Measurements from ENCODE around the gene ANKRD2.
"Not testable (repeated sequence)": the region's sequence is repeated elsewhere in the genome, so short reads cannot be mapped to it uniquely, and the experiment has no call there.

Gene ANKRD2

GRCh38 chr10:97543025-97543546 is 29.5 kb upstream of the ANKRD2 start:
- intact Hi-C loops (cut with DNase I): loop anchor here (2.0 kb wide), 1 partner anchor 44 kb away; the partner anchor contains the start of genes MMS19 and UBTD1
- peak; percentile 78 to 98 (median 82) for DNase-seq

- intact Hi-C loops (cut with DNase I): no loop called here
- peak in 1 of 10 donors; percentile 81 for DNase-seq
These were observed 25.9 kb upstream of the ANKRD2 start for GRCh38 chr10:97546456-97547270.

GRCh38 chr10:97547271-97547600 is 25.3 kb upstream of the ANKRD2 start:
- intact Hi-C loops (cut with DNase I): no loop called here
- no peak for DNase-seq

DNA sequence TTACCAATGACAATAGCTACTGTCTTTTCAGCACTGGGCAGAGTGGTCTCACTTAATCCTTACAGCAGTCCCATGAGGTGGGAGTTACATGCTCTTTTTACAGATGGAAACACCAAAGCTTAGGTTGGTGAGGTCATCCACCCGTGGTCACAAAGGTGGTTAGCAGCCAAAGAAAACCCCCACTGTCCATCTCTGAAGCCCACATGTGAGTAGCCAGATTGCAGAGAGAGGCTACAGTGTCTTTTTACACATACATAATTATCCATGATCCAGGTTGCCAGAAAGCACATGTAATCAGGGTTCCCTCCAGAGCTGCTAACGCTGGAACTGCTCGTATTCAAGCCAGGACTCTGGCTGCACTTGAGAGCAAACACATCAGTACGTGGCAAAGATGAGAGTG is 24.6 kb upstream of the ANKRD2 start:
- intact Hi-C loops (cut with DNase I): no loop called here
- no peak for DNase-seq

DNA sequence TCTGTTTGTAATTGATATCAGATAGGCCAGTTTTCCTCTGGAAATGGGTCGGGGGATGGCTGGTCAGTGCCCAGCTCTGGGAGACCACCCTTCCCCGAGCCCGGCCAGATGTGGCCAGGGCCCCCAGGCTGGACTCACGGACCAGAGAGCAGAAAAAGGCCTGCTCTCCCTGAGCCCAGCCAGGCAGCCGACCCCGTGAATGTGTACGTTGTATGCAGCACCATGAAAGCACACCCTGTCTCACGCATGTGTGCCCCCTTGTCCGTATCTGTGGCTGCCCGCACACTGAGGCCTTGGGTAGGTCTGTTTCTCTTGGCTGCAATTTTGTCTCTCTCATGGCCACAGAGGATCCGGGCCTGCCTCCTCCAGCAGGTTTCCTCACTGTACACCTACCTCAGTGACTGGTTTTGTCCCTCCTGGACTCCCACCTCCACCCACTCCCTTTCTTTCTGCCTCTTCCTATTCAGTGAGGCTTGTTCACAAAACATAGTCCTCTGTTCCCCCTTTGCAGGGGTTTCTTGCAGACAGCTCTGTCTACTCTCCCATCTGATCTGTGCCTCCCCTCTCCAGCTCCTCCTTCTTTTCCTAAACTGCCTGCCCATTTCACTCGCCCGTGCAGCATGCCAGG is 23.6 kb upstream of the ANKRD2 start:
- peak in 2 of 10 donors; percentile 33 to 49 for DNase-seq
- intact Hi-C loops (cut with DNase I): no loop called here

GRCh38 chr10:97549587-97550322 is 22.8 kb upstream of the ANKRD2 start:
- intact Hi-C loops (cut with DNase I): no loop called here
- DNase-seq: peak in 7 of 10 donors; percentile 52 to 94 (median 69)

- DNase-seq: peak in 1 of 10 donors; percentile 80
- intact Hi-C loops (cut with DNase I): no loop called here
These were observed 22.0 kb upstream of the ANKRD2 start for GRCh38 chr10:97550336-97551149.

GRCh38 chr10:97551271-97551670 is 21.3 kb upstream of the ANKRD2 start:
- DNase-seq: peak in 2 of 10 donors; percentile 49 to 75
- intact Hi-C loops (cut with DNase I): no loop called here

- DNase-seq: peak in 9 of 10 donors; percentile 50 to 96 (median 76)
- intact Hi-C loops (cut with DNase I): loop anchor here (1.0 kb wide), 1 partner anchor 90 kb away; no protein-coding TSS in a partner anchor
These were observed 19.0 kb upstream of the ANKRD2 start for GRCh38 chr10:97553575-97554031.

DNA sequence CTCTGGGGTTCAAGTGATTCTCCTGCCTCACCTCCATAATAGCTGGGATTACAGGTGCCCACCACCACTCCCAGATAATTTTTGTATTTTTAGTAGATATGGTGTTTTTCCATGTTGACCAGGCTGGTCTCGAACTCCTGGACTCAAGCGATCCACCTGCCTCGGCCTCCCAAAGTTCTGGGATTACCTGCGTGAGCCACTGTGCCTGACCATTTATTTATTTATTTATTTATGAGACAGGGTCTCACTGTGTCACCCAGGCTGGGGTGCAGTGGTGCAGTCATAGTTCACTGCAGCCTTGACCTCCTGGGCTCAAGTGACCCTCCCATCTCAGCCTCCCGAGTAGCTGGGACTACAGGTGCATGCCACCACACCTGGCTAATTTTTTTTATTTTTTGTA is 18.2 kb upstream of the ANKRD2 start:
- intact Hi-C loops (cut with DNase I): not testable (repeated sequence)
- peak in 2 of 10 donors; percentile 63 to 73 for DNase-seq

DNA sequence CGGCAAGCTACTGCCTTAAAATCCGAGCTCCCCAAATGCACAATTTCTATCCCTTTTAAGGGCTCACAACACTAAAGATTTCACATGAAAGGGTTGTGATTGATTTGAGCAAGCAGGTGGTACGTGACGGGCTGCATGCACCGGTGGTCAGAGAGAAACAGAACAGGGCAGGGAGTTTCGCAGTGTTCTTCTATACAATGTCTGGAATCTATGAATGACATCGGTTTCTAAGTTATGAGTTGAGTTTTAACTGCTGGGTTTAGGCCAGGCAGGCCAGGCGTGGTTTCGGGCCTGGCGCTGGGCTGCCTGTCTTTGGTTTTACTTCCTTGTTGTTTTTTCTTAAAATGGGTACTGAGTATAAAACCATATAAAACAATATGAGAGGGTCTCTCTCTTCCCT is 17.0 kb upstream of the ANKRD2 start:
- peak in 1 of 10 donors; percentile 2 for DNase-seq
- intact Hi-C loops (cut with DNase I): not testable (repeated sequence)

- intact Hi-C loops (cut with DNase I): not testable (repeated sequence)
- peak in 3 of 10 donors; percentile 14 to 39 (median 39) for DNase-seq
These were observed 11.7 kb upstream of the ANKRD2 start for GRCh38 chr10:97560731-97561381.

DNA sequence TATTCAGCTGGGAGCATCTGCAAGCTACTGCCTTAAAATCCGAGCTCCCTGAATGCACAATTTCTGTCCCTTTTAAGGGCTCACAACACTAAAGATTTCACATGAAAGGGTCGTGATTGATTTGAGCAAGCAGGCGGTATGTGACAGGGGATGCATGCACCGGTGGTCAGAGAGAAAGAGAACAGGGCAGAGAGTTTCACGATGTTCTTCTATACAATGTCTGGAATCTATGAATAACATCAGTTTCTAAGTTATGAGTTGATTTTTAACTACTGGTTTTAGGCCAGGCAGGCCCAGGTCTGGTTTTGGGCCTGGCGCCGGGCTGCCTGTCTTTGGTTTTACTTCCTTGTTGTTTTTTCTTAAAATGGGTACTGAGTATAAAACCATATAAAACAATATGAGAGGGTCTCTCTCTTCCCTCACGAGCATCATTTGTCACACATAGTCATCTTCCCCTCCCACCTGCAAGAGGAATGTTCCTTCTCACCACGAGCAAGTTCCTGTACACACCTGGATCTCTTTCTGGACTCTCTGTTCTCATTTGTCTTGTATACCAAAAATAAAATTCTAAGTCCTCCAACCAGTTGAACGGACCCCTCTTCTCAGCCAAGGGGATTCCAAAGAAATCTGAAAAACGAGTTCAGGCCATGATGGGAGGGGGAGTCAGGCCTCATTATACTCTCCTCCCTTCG is 11.0 kb upstream of the ANKRD2 start:
- peak in 1 of 10 donors; percentile 15 for DNase-seq
- intact Hi-C loops (cut with DNase I): not testable (repeated sequence)

- DNase-seq; intact Hi-C loops (cut with DNase I): not testable (repeated sequence)
These were observed 10.2 kb upstream of the ANKRD2 start for GRCh38 chr10:97562329-97562728.

DNA sequence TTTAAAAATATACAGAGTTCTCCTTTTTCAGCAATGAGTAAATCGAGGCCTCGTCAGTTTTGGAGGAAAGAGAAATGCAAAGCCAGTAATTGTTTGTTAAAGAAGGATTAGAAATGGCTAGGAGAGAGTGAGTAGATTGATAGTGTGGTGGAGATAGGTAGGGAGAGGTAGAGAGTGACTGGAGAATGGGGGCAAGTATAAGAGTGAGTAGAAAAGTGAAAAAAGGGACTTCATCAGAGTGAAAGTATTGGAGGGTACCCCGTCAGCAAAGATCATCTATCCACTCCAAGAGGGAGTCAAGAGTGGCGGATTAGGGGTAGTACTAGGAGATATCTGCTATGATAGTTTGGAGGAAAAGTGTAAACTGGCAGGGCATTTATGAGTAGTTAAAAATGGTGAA is 9.2 kb upstream of the ANKRD2 start:
- peak in 1 of 10 donors; percentile 4 for DNase-seq

DNA sequence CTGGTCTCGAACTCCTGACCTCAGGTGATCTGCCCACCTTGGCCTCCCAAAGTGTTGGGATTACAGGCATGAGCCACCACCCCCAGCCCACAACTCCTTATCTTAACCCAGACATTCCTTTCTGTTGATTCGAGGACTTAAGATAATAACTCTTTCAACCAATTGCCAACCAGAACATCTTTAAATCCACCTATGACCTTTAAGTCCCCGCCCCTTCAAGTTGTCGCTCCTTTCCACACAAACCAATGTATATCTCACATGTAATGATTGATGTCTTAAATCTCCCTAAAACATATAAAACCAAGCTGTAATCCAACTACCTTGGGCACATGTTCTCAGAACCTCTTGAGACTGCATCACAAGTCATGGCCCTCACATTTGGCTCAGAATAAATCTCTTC is 7.8 kb upstream of the ANKRD2 start:
- intact Hi-C loops (cut with DNase I): no loop called here
- no peak for DNase-seq

More for the DNA sequence above, 9.2 kb upstream of the ANKRD2 start:
- intact Hi-C loops (cut with DNase I): no loop called here

DNA sequence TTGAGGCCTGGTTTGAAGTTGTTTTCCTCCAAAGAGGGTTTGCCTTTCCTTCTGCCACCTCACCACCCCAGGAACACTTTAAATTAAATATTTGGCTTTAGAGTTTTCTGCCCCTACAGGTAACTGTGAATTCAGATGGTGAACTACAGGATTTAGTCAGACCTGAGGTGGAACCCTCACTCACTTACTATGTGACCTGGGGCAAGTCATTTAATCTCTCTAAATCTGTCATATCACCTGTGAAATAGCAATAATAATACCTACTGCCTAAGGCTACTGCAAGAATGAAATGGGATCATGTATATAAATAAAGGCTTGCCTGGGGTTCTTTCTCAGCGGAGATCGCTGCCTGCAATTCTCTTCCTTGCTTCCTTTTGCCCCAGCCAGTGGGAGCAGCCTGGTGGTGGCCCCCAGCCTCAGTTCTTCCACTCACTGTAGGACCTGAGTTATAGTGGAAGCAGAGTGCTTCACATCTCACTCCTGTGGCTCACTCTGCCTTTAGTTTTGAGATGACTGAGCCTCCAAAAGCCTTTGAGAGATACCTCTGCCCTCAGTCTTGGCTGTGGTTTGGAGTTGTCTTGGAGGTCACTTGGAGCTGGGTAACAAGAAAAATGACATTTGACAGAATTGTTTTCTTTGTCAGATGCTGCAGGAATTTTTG is 6.1 kb upstream of the ANKRD2 start:
- intact Hi-C loops (cut with DNase I): no loop called here
- peak in 1 of 10 donors; percentile 15 for DNase-seq

GRCh38 chr10:97567891-97568290 is 4.7 kb upstream of the ANKRD2 start:
- intact Hi-C loops (cut with DNase I): no loop called here
- DNase-seq: peak in 2 of 10 donors; percentile 59 to 76
